Adrenal gland (tissue), 12 donors: Measurements from ENCODE around the gene CCDC148. TPM values are rescaled to one million over a fixed set of nuclear protein-coding genes. Genes with fewer than 3 reads are reported as not detected.
"Not testable (repeated sequence)": the region's sequence is repeated elsewhere in the genome, so short reads cannot be mapped to it uniquely, and the experiment has no call there.

Experiments used
- DNase-seq, 7 donors: peaks; one replicate each; pipeline ENCODE4 v3.0.0-alpha.2; 2019 to 2020
- H3K27ac ChIP-seq, 5 donors: fragments of 200-600 bp; sonication (generic) in 4 of 5; 1 replicate in 3 of 5; 2 replicates in 2 of 5; pipeline versions ENCODE4 v1.5.1 to v1.8.0; 2016 to 2020; ENCODE audit warnings: mild to moderate bottlenecking in 1 of 5
- H3K27me3 ChIP-seq: fragments of 200-600 bp; 2 replicates; pipeline ENCODE4 v1.8.0; 2021
- H3K36me3 ChIP-seq, 2 donors: fragments of 200-600 bp; replicated peaks in 1 of 2; 1 replicate in 1 of 2; 2 replicates in 1 of 2; pipeline versions ENCODE4 v1.5.1 to v1.8.0; 2018 to 2022
- H3K4me1 ChIP-seq, 2 donors: fragments of 200-600 bp; replicated peaks in 1 of 2; 1 replicate in 1 of 2; 2 replicates in 1 of 2; pipeline versions ENCODE4 v1.5.1 to v1.8.0; 2018 to 2021
- H3K4me3 ChIP-seq, 4 donors: fragments of 200-600 bp; sonication (generic) in 3 of 4; one replicate each; pipeline ENCODE4 v1.5.1; 2016 to 2018
- H3K9me3 ChIP-seq, 3 donors: fragments of 200-600 bp; sonication (generic) in 1 of 3; replicated peaks in 1 of 3; 1 replicate in 2 of 3; 2 replicates in 1 of 3; pipeline versions ENCODE4 v1.5.1 to v1.8.0; 2016 to 2021
- POLR2A ChIP-seq, 2 donors: fragments of 450-650 bp; IDR thresholded peaks; one replicate each; pipeline ENCODE4 v1.6.1; 2017; ENCODE audit warnings: antibody characterized with exemption in 2 of 2, mild to moderate bottlenecking in 2 of 2, moderate library complexity in 1 of 2
- WGBS, 4 donors: extraction: QIAGEN DNeasy Blood & Tissue Kit in 2 of 4; methylation state at CpG; one replicate each; pipeline versions ENCODE4 v1.1.5 to v1.1.7; 2013 to 2017; 5-methylcytosine and 5-hydroxymethylcytosine counted together
- intact Hi-C, 2 donors: fragments of 100-400 bp; cut with DNase I; formaldehyde crosslinking; loops; one replicate each; pipeline versions ENCODE4 v1.14.1 to v1.15.0; 2022 to 2023
- polyA plus RNA-seq, 3 donors: library from polyadenylated mRNA; stranded (reverse); fragments of 200-250 nt in 2 of 3; fragments of 350-450 nt in 1 of 3; fragmentation: Illumina TruSeq in 1 of 3; extraction: RNeasy Lipid Tissue Mini Kit (QIAGEN cat#74804) in 1 of 3; gene quantifications; one replicate each; pipeline ENCODE4 v1.2.3, GENCODE V29; 2013 to 2014
- total RNA-seq, 9 donors: library from RNA; depleted of rRNA in 4 of 9; stranded (reverse); fragments of >200 nt in 4 of 9; fragments of 120-200 nt in 1 of 9; fragmentation: NEBNext Ultra II Directional in 1 of 9; extraction: Animal tissue kit (Norgen Biotek cat#: 25700) in 1 of 9; gene quantifications; one replicate each; pipeline versions ENCODE4 v1.1.0 to v1.2.4, GENCODE V29; 2013 to 2023
- TF ChIP-seq, protein P1 (sequence below), 6 experiments: fragments of 450-650 bp in 4 of 6; fragments of 200-600 bp in 2 of 6; sonication (generic) in 1 of 6; IDR thresholded peaks; 1 replicate in 5 of 6; 2 replicates in 1 of 6; pipeline versions ENCODE4 v1.5.1 to v1.8.0; 2016 to 2021; ENCODE audit warnings: antibody characterized with exemption in 6 of 6, mild to moderate bottlenecking in 2 of 6, moderate library complexity in 1 of 6
- donor health status: healthy with polysubstance abuse.
- donor health status: Bipolar disorder and iron deficiency.
- donor health status: DM: yes; HTN: yes; CAD: no.
- donor health status: DM: no; HTN: no; CAD: no.
- donor health status: DM: no; HTN: no; CAD: no.
- donor health status: DM: yes; HTN: yes; CAD: no.

CCDC148 gene
- total and polyA plus RNA-seq, 12 donors = 0.24 to 1.6 (median 0.56) TPM; not detected in 2

DNA sequence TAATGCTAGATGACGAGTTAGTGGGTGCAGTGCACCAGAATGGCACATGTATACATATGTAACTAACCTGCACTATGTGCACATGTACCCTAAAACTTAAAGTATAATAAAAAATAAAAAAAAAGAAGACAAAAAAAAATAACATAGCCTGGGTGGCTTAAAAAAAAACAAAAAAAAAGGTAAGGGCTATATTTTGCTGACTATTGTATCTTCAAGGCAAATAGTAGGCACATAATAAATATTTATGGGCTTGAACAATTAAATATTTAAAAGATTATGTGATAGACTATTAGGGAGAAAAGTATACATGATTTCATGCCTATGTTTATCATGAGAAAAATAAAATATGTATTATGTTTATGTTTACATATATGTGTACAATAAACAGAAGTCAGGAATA, 99.4 kb downstream of the CCDC148 start:
- DNase-seq = no peak
- WGBS, 4 donors = 72 to 94% (median 87%) methylated on average over 1 of the region's 1 CpG
- H3K4me1 ChIP-seq = no peaks in the 10 kb centered on the region
- intact Hi-C loops = no loop called here
- H3K4me3 ChIP-seq = no peak overlapping the region
- H3K27me3 ChIP-seq = no peaks in the 10 kb centered on the region
- H3K9me3 ChIP-seq = no peaks in the 10 kb centered on the region
- H3K36me3 ChIP-seq = no peaks in the 10 kb centered on the region
- no peak overlapping the region for H3K27ac ChIP-seq
- TF ChIP-seq, protein P1, sequence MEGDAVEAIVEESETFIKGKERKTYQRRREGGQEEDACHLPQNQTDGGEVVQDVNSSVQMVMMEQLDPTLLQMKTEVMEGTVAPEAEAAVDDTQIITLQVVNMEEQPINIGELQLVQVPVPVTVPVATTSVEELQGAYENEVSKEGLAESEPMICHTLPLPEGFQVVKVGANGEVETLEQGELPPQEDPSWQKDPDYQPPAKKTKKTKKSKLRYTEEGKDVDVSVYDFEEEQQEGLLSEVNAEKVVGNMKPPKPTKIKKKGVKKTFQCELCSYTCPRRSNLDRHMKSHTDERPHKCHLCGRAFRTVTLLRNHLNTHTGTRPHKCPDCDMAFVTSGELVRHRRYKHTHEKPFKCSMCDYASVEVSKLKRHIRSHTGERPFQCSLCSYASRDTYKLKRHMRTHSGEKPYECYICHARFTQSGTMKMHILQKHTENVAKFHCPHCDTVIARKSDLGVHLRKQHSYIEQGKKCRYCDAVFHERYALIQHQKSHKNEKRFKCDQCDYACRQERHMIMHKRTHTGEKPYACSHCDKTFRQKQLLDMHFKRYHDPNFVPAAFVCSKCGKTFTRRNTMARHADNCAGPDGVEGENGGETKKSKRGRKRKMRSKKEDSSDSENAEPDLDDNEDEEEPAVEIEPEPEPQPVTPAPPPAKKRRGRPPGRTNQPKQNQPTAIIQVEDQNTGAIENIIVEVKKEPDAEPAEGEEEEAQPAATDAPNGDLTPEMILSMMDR (IDR thresholded peaks at IDR 0.05) = no peak
- no peak for TF ChIP-seq POLR2A (IDR thresholded peaks at IDR 0.05)

DNA sequence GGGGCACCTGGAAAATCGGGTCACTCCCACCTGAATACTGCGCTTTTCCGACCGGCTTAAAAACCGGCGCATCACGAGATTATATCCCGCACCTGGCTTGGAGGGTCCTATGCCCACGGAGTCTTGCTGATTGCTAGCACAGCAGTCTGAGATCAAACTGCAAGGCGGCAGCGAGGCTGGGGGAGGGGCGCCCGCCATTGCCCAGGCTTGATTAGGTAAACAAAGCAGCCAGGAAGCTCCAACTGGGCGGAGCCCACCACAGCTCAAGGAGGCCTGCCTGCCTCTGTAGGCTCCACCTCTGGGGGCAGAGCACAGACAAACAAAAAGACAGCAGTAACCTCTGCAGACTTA, 105.1 kb downstream of the CCDC148 start:
- H3K27me3 ChIP-seq, H3K27ac ChIP-seq, H3K4me1 ChIP-seq, H3K36me3 ChIP-seq, H3K4me3 ChIP-seq, H3K9me3 ChIP-seq, DNase-seq, intact Hi-C loops: not testable (repeated sequence)
- WGBS, 4 donors = 93 to 94% methylated on average over 8 to 9 of the region's 14 CpGs; no CpG with 5 or more reads in 2 of the 4 donors

DNA sequence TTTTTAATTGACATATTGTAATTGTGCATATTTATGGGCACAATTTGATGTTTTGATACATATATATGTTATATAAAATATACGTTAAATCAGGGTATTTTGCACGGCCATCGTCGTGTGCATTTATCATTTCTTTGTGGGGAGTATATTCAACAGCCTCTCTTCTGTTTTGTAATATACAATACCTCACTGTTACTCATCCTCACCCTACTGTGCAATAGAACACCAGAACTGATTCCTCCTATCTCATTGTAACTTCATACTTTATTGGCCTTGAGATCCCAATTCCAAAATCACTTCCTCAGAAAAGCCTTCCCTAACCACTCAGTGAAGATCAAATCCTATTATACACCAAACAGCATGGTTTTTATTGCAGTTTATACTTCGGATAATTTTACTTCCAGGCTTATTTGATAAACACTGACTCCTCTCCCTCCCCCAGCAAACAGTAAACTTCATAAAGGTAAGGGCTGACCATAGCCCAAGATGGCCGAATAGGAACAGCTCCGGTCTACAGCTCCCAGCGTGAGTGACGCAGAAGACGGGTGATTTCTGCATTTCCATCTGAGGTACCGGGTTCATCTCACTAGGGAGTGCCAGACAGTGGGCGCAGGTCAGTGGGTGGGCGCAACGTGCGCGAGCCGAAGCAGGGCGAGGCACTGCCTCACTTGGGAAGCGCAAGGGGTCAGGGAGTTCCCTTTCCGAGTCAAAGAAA, 105.6 kb downstream of the CCDC148 start:
- intact Hi-C loops, H3K9me3 ChIP-seq, H3K27ac ChIP-seq, H3K36me3 ChIP-seq, H3K4me1 ChIP-seq, H3K27me3 ChIP-seq, DNase-seq, H3K4me3 ChIP-seq: not testable (repeated sequence)
- WGBS, 4 donors = 88 to 95% (median 94%) methylated on average over 10 to 20 of the region's 20 CpGs

DNA sequence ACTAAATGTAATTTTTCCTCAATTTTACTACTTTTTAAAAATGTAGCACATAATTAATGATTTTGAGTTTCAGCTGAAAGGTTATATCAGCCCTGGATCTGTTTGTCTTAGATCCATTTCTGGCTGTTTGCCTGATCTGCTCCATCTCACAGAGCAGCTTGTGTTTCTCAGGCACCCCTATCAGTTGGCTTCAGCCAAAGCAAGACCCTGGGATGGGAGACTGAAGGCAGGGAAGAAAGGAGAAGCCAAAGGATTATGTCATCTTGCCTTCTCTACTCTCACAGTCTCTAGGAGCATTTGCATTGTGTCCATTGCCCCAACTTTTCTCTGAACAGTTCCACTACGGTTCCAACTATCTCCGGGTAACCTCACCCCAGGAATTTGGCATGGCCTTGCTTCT, 110.5 kb downstream of the CCDC148 start:
- H3K4me3 ChIP-seq = no peak overlapping the region

DNA sequence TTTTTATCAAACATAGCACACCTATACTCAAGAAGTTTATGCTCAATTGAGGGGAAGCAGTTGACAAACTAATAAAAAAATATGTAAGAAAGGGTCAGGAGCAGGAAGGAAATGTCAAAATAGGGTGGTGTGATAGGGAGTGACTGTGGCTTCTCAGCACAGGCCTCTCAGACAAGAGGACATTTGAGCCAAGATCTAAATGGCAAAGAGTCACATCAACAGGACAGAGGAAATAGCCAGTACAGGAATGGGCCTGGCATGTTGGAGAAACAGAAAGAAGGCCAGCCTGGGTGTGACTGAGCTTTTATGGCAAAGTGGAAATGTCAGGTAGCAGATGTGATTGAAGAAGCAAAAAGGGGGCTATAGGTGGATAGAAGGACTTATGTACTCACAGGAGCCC, 117.0 kb downstream of the CCDC148 start:
- TF ChIP-seq, protein P1 (IDR thresholded peaks at IDR 0.05) = no peak
- no peak for TF ChIP-seq POLR2A (IDR thresholded peaks at IDR 0.05)
- DNase-seq = no peak
- no peaks in the 10 kb centered on the region for H3K27me3 ChIP-seq
- no peak overlapping the region for H3K4me3 ChIP-seq
- H3K27ac ChIP-seq = no peak overlapping the region
- no peaks in the 10 kb centered on the region for H3K4me1 ChIP-seq
- intact Hi-C loops = no loop called here
- H3K9me3 ChIP-seq = no peaks in the 10 kb centered on the region
- H3K36me3 ChIP-seq = no peaks in the 10 kb centered on the region

More for the DNA sequence above, 110.5 kb downstream of the CCDC148 start:
- 57 to 78% (median 66%) methylated on average over 2 of the region's 2 CpGs for WGBS, 4 donors
- TF ChIP-seq, protein P1 (IDR thresholded peaks at IDR 0.05) = no peak
- no peak for TF ChIP-seq POLR2A (IDR thresholded peaks at IDR 0.05)
- H3K27me3 ChIP-seq = no peaks in the 10 kb centered on the region
- H3K36me3 ChIP-seq = no peaks in the 10 kb centered on the region
- intact Hi-C loops = no loop called here
- no peak overlapping the region for H3K27ac ChIP-seq
- H3K4me1 ChIP-seq = no peaks in the 10 kb centered on the region
- DNase-seq = no peak
- H3K9me3 ChIP-seq = no peaks in the 10 kb centered on the region
